ENCODE measurements around the gene AKR1C8. TPM values are rescaled to one million over a fixed set of nuclear protein-coding genes. Genes with fewer than 3 reads are reported as not detected.

AKR1C8 gene
- total and polyA plus RNA-seq, 2 of the 13 experiments (the other 11 are each of a cell fraction or from before 2014, with no cell fraction given): 0.12 TPM; not detected in 1

GRCh38 chr10:5147255-5147980 is 37.5 kb downstream of the AKR1C8 start (continued):
- TF ChIP-seq NCOR1 (IDR thresholded peaks at IDR 0.05; ENCODE audit: borderline replicate concordance, low read length) (peak; percentile 97; the same call in 1 of the 2 replicates), PRDM4 (CRISPR knock-in tag; IDR thresholded peaks at IDR 0.05; ENCODE audit: borderline replicate concordance) (no peak), IKZF5 (CRISPR knock-in tag; IDR thresholded peaks at IDR 0.05) (peak; percentile 79), DMAP1 (CRISPR knock-in tag; IDR thresholded peaks at IDR 0.05) (peak; percentile 80), ZNF503 (CRISPR knock-in tag; IDR thresholded peaks at IDR 0.05) (peak; percentile 97), ZNF644 (CRISPR knock-in tag; IDR thresholded peaks at IDR 0.05; ENCODE audit: low read depth) (peak; percentile 98), ZNF563 (CRISPR knock-in tag; IDR thresholded peaks at IDR 0.05) (no peak), WIZ (CRISPR knock-in tag; IDR thresholded peaks at IDR 0.05) (0 out of 2 replicates have a peak, but pooled peaks have one; percentile 6), EZH2 (conservative IDR thresholded peaks at IDR 0.05; ENCODE audit: low read depth, low read length) (no peak), KAT7 (CRISPR knock-in tag; IDR thresholded peaks at IDR 0.05; ENCODE audit: borderline replicate concordance) (no peak), ZGPAT (CRISPR knock-in tag; IDR thresholded peaks at IDR 0.05) (peak; percentile 92), KAT8 (CRISPR knock-in tag; IDR thresholded peaks at IDR 0.05) (peak; percentile 65; the same call in 1 of the 2 replicates), ZNF512B (CRISPR knock-in tag; IDR thresholded peaks at IDR 0.05; ENCODE audit: borderline replicate concordance) (no peak), ZNF253 (CRISPR knock-in tag; IDR thresholded peaks at IDR 0.05; ENCODE audit: borderline replicate concordance) (no peak), NFRKB (IDR thresholded peaks at IDR 0.05) (peak; percentile 49; the same call in 1 of the 2 replicates), PAX8 (CRISPR knock-in tag; IDR thresholded peaks at IDR 0.05; ENCODE audit: borderline replicate concordance) (no peak), REL (CRISPR knock-in tag; conservative IDR thresholded peaks at IDR 0.05) (no peak), E2F1 (CRISPR knock-in tag; IDR thresholded peaks at IDR 0.05) (no peak; the same call in 1 of the 2 replicates)

Measured in HepG2 (cell line).